OCI-LY3 (cell line): ENCODE data around the gene PRMT7.

Experiments used
- EZH2phosphoT487 ChIP-seq: fragments of 200-600 bp; shearing (Covaris generic); IDR thresholded peaks from 2 replicates; pipeline ENCODE4 v1.6.1; 2018; ENCODE audit warnings: antibody characterized with exemption, mixed run types, low read depth
- TF ChIP-seq, protein P1 (sequence below): fragments of 200-600, 300-600 bp; sonication (generic); IDR thresholded peaks from 2 replicates; pipeline ENCODE4 v1.5.1; 2014; ENCODE audit warnings: antibody characterized with exemption, low read length, low read depth

DNA sequence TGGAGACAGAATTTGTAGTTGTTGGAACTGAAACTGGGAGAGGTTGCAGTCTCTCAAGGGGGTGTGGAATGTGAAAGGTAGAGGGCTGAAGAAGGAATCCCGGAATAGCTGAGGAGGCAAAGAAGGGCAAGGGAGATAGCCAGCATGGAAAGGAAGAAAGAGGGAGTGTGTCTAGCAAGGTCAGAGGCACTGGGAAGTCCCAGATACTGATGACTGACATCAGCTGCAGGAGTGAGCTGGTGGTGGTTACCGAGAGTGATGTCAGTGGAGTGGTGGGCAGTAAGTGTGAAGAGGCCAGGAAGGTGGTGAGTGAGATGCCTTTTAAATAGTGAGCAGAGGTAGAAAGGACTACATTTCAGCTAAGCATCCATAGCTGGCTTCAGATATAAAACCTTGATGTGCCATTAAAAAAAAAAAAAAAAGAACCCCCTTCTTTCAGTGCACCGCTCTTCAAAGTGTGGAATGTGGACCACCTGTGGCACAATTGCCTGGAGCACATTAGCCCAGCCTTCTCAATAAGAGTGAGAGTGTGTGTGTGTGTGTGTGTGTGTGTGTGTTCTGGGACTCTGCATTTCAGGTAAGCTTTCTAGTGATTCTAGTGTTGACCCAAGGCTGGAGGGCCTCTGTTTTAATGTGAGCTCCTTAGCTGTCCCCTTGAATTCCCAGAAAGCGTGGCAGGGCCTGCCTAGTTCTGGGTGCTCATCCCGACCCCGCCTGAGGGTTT lies 8.5 kb downstream of the PRMT7 start:
- TF ChIP-seq, protein P1, sequence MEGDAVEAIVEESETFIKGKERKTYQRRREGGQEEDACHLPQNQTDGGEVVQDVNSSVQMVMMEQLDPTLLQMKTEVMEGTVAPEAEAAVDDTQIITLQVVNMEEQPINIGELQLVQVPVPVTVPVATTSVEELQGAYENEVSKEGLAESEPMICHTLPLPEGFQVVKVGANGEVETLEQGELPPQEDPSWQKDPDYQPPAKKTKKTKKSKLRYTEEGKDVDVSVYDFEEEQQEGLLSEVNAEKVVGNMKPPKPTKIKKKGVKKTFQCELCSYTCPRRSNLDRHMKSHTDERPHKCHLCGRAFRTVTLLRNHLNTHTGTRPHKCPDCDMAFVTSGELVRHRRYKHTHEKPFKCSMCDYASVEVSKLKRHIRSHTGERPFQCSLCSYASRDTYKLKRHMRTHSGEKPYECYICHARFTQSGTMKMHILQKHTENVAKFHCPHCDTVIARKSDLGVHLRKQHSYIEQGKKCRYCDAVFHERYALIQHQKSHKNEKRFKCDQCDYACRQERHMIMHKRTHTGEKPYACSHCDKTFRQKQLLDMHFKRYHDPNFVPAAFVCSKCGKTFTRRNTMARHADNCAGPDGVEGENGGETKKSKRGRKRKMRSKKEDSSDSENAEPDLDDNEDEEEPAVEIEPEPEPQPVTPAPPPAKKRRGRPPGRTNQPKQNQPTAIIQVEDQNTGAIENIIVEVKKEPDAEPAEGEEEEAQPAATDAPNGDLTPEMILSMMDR, result no peak
- no peak for TF ChIP-seq EZH2phosphoT487
